Fibroblast of skin of scalp (primary cell): ENCODE measurements around the gene ARHGEF28.

ENCODE experiments used
- DNase-seq: peaks from one replicate; pipeline ENCODE4 v3.0.0-alpha.2; 2013

ARHGEF28 gene

DNA sequence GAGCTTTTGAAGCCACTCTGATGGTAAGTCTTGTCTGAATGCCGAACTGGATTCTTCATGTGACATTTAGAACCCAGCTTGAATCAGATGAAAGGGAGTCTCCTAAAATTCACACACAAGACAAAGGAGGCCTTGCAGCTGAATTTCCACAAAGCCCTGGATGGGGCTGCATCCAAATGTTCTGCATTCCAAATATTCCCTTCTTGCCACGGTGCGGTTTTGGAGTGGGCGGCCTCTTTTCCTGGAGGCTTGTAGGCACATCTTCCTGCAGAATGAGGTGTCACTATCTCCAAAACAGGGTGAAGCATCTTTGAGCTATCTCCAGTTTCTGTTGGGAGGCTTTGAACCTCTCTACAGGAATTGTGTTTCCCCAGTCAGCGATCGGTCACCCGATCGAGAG lies 342.7 kb downstream of the ARHGEF28 start:
- DNase-seq = peak; percentile 49

DNA sequence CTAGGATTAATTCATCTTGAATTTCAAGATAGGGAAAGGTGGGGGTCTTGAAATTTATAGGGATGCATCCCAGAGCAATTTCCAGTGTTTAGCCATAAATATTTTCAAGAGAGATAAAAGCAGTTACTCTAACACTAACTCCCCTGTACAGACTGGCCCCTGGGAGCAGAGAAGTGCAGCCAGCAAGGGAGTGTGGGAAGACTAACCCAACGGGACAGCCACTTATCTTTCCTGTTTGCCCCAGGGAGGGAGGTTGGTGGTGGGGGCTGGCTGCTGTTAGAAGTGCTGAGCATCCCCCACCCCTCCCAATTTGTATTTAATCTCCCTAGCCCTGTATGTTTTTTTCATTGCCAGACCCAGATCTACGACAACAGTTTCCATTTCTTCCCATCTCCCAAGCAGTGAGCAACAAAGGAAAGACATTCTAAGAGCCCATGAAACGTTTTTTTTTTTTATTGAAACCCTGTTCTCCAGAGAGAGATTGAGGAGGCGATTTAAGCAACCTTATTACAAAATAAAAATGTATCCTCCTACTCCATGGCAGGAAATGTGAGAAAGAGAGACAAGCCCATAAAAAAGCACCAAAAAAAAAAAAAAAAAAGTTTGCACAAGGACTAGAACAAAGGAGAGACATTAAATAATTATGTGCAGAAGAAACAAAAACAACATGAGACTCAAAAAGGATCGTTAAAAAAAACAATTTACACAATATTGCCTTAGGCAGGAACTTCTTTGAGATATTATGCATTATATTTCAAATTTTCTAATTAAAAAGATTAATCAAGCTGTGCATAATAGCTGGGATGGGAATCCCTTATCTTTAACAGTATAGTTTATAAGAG lies 343.4 kb downstream of the ARHGEF28 start:
- DNase-seq = no peak

DNA sequence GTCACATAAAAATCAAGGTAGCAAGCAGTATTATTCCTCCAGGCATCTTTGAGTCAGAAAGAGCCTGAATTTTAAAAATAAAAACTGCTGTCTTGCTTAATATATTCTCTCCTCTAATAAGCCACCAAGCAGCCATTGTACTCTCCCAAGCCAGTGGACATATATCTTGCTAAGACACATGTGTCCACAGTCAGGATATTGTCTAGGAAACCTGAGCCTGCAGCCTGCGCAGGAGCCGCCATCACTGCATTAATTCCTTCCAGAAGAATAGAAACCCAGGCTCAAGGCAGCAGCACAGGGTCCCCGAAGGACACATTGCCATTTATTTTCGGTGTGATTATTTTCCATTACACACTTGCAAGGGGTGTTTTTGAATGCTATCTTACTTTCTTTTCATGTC lies 345.3 kb downstream of the ARHGEF28 start:
- no peak for DNase-seq

DNA sequence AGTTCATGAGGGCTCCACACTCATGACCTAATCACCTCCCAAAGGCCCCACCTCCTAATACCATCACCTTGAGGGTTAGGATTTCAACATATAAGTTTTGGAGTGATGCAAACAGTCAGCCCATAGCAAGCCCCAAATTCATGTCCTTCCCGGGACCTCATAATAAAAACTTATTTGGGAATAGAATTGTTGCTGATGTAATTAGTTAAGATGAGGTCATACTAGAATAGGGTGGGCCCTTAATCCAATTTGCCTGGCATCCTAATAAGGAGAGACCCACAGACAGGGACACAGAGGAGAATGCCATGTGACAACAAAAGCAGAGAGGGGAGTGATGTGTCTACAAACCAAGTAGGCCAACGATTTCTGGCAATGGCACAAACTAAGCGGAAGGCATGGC lies 347.1 kb downstream of the ARHGEF28 start:
- no peak for DNase-seq

DNA sequence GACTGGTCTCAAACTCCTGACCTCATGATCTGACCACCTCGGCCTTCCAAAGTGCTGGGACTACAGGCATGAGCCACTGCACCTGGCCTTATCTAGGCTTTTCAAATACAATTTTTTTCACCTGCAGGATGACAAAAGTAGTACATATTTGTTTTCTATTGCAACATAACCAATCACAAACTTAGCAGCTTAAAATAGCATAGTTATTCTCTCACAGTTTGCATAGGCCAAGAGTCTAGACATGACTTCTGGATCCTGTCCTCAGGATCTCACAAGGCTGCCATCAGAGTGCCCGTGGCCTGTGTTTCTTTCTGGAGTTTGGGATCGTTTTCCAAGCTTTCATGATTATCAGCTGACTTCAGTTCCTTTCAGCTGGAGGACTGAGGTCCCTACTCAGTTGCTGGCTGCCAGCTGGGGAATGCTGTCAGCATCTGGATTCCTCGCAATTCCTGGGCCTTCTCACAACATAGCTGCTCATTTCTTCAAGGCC lies 348.9 kb downstream of the ARHGEF28 start:
- DNase-seq = no peak

DNA sequence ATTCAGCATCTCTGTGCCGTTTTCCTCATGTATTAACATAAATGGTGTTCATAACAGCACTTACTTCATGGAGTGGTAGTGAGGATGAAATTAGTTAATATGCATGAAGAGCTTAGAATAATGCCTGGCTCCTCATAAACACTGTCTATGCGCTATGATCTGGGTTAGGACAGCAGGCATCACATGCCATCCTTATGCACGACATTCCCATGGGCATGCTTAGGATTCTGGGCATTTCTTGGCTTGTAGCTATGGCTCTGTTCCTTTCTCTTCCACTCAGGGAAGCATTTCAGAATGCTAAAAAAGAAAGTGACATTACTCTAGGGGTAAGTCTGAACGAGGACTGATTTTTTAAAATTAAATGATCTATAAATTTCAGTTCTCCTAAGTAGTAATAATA lies 349.8 kb downstream of the ARHGEF28 start:
- no peak for DNase-seq

DNA sequence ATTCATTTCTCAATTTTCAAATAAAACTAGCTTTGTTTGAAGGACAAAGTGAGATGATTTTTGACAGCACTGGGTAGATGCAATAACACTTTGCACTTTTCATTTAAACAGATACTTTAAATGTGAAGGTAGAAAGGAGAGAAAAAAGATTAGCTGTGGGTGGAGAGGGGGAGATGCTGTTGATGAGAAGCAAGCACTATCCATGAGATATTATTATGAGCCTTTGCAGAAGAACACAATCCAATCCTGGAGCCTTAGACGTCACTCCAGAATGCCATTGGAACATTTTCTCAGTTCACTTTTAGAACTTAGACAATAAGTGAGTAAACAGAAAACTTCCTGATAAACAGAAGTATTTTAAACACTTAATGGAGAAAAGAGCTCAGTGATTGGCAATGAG lies 351.1 kb downstream of the ARHGEF28 start:
- no peak for DNase-seq

DNA sequence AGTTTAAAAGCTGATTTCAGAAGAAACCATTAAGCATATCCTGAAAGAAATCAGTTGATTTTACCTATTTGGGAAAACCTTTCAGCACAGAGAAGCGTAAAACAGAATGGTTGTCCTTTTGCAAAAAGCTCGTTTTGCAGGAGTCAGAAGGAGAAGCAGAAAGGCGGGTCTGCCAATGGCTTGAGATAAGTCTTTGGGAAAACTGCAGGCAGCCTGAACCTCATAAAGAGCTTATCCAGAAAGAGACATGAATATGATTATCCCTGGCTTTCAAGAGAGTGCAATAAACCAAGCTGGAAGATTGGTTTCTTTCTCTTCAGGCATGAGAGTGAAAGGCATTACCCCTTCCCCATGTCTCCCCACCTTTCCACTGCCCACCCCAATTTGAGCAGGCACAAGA lies 353.3 kb downstream of the ARHGEF28 start:
- no peak for DNase-seq

DNA sequence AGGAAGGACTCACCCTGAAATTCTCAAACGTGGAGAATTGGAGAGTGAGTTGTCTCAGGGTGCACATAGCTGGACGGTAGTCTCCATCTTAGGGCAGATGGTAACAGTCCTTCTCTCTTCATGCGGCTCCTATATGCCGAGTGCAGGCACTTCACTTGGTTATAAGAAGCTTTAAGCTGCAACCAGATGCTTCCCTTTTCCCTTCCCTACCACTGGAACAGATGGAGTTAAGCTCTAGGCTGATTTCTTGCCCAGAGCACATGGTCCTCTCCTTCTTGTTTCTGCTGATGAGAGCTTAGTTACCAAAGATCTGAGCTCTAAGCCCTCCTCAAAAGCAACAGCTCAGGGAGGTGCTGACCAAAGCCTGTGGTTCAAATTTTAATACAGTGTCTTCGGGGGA lies 355.7 kb downstream of the ARHGEF28 start:
- DNase-seq = no peak

DNA sequence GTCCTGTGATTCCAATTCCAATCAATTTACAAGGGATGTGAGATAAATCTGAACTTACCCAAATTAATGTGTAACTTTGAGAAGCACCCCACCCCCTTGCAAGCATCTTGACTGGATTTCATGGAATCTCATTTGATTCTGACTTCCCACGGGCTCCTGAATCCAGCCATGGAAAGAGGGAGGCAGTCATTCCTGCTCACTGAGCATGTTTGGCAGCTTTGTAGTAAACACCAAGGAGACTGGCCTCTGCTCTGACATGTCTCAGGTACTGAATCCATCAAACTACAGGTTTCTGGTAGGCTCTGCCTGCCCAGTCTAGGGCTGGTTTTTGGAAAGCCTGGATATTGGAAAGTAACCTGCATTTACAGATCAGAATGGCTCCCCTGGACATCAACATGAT lies 357.6 kb downstream of the ARHGEF28 start:
- no peak for DNase-seq

DNA sequence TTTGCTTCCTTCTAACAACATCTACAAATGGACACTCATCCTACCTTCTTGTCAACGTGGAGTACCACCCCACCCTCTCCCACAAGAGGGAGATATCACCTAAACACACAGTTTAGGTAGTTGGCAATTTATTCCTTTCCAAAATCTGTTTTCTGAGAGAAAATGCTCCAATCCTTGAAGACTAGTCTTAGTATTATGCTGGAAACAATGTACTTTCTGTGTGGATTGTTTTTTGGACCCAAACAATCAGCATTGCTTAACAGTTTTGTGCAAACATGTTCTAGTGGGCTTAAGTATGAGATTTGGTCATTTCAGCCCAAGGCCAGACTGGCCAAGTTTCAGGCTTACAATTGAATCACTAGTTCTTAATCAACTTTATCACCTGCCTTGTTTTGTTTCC lies 359.1 kb downstream of the ARHGEF28 start:
- DNase-seq = peak; percentile 22

DNA sequence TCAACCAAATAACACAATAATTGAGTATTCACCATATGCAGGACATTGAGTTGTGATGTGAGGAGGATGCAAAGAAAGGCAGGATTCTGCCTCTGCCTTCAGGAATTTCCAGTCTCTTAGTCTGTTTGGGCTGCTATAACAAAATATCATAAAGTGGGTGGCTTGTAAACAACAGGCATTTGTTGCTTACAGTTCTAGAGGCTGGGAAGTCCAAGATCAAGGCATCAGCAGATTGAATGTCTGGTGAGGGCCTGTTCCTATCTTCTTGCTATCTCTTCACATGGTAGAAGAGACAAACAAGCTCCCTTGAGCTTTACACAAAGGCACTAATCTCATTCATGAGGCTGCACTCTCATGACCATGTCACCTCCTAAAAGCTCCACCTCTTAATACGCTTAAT lies 360.7 kb downstream of the ARHGEF28 start:
- DNase-seq = no peak

DNA sequence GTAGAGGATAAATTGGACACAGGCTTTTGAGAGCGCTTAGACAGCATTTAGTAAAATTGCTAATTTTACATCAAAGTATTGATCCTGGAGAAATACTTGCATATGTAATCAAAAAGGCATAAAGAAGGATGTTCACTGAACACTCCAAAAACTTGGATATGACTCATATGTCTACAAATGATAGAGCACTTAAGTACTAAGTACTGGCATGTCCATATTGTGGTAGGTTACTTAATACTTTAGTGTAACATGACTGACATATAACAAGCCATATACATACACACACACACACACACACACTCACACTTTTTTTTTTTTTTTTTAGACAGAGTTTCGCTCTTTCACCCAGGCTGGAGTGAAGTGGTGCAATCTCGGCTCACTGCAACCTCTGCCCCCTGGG lies 361.9 kb downstream of the ARHGEF28 start:
- DNase-seq = no peak

DNA sequence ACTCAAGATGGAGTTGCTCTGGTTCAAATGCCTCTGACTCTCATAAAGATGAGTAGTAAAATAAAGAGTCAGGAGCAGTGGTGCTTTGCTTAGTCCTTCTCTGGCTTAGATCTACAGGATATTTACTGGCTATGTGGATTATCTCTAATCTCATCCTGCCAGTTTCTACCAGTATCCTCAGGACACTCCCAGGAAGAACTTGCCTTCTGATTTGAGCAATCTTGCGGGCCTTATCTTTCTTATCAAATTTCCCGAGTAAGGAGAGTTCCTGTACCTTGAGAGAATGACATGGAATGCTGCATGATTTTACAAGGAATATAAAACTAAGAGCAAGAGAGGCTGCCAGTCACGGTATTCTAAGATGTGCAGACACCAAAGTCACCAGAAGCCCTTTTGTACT lies 364.0 kb downstream of the ARHGEF28 start:
- no peak for DNase-seq
